OCI-LY1 (cell line): ENCODE measurements around the gene CSNK2A2.

Experiments
- H2AFZ ChIP-seq: fragments of 200-600 bp; sonication (generic), shearing (Covaris generic); 2 replicates; pipeline ENCODE4 v1.6.0; 2014; ENCODE audit warnings: antibody characterized with exemption, mild to moderate bottlenecking, low read length
- H3F3A ChIP-seq: fragments of 200-600 bp; sonication (generic), shearing (Covaris generic); 2 replicates; pipeline ENCODE4 v1.6.0; 2014; ENCODE audit warnings: mild to moderate bottlenecking, antibody characterized with exemption, low read length, moderate library complexity; ENCODE audit not compliant: insufficient read depth
- H3K27ac ChIP-seq: fragments of 200-600 bp; sonication (generic); 2 replicates; pipeline ENCODE4 v1.5.1; 2014; ENCODE audit warnings: low read length, mixed run types, mild to moderate bottlenecking, low read depth; ENCODE audit not compliant: poor library complexity, severe bottlenecking
- H3K27me3 ChIP-seq: fragments of 200-600 bp; sonication (generic); 2 replicates; pipeline ENCODE4 v1.6.0; 2014; ENCODE audit warnings: antibody characterized with exemption, mild to moderate bottlenecking, low read length, moderate library complexity; ENCODE audit not compliant: insufficient read depth
- H3K36me3 ChIP-seq: fragments of 200-600 bp; sonication (generic); 2 replicates; pipeline ENCODE4 v1.6.1; 2014; ENCODE audit warnings: mild to moderate bottlenecking, antibody characterized with exemption, low read length, moderate library complexity, mixed read lengths; ENCODE audit not compliant: insufficient read depth
- H3K4me1 ChIP-seq: fragments of 200-600 bp; sonication (generic); 2 replicates; pipeline ENCODE4 v1.5.1; 2014; ENCODE audit warnings: mild to moderate bottlenecking, low read length, moderate library complexity; ENCODE audit not compliant: insufficient read depth, severe bottlenecking
- H3K4me2 ChIP-seq: fragments of 200-600 bp; sonication (generic), shearing (Covaris generic); 2 replicates; pipeline ENCODE4 v1.6.1; 2014; ENCODE audit warnings: low read length
- H3K4me3 ChIP-seq: fragments of 200-600 bp; sonication (generic); 2 replicates; pipeline ENCODE4 v1.5.1; 2014; ENCODE audit warnings: low read length, low read depth, mild to moderate bottlenecking, mixed read lengths; ENCODE audit not compliant: poor library complexity, severe bottlenecking
- H3K79me2 ChIP-seq: fragments of 200-600 bp; shearing (Covaris generic); 2 replicates; pipeline ENCODE4 v1.6.1; 2016; ENCODE audit warnings: mixed run types, low read length, mixed read lengths; ENCODE audit not compliant: insufficient read depth
- H3K9ac ChIP-seq: fragments of 200-600 bp; sonication (generic), shearing (Covaris generic); 2 replicates; pipeline ENCODE4 v1.6.1; 2014; ENCODE audit warnings: mild to moderate bottlenecking, low read length, mixed read lengths
- H3K9me2 ChIP-seq: fragments of 200-600 bp; sonication (generic), shearing (Covaris generic); 2 replicates; pipeline ENCODE4 v1.6.1; 2014; ENCODE audit warnings: low read depth, mild to moderate bottlenecking, low read length, mixed read lengths
- H3K9me3 ChIP-seq: fragments of 200-600 bp; shearing (Covaris generic); 2 replicates; pipeline ENCODE4 v1.6.1; 2014; ENCODE audit warnings: low read length, mixed read lengths
- H4K20me1 ChIP-seq: fragments of 200-600 bp; sonication (generic), shearing (Covaris generic); 2 replicates; pipeline ENCODE4 v1.6.0; 2016; ENCODE audit warnings: mild to moderate bottlenecking, low read length; ENCODE audit not compliant: insufficient read depth
- EZH2 ChIP-seq: fragments of 200-600 bp; sonication (generic), shearing (Covaris generic); IDR thresholded peaks from 2 replicates; pipeline ENCODE4 v1.8.0; 2017; ENCODE audit warnings: borderline replicate concordance, mixed run types, mild to moderate bottlenecking, antibody characterized with exemption, low read length, moderate library complexity, mixed read lengths
- TF ChIP-seq, protein P1 (sequence below): fragments of 200-600 bp; sonication (generic), shearing (Covaris generic); IDR thresholded peaks from 2 replicates; pipeline ENCODE4 v1.5.1; 2017; ENCODE audit warnings: mild to moderate bottlenecking, antibody characterized with exemption, low read length, moderate library complexity, mixed read lengths

CSNK2A2 gene

GRCh38 chr16:58129097-58129936 is 68.6 kb downstream of the CSNK2A2 start, which contains the start of gene CFAP20:
CFAP20 (minus strand) TSS chr16:58129381; CDS start chr16:58129115, 266 bp downstream.
- no peak for TF ChIP-seq EZH2
- TF ChIP-seq, protein P1, sequence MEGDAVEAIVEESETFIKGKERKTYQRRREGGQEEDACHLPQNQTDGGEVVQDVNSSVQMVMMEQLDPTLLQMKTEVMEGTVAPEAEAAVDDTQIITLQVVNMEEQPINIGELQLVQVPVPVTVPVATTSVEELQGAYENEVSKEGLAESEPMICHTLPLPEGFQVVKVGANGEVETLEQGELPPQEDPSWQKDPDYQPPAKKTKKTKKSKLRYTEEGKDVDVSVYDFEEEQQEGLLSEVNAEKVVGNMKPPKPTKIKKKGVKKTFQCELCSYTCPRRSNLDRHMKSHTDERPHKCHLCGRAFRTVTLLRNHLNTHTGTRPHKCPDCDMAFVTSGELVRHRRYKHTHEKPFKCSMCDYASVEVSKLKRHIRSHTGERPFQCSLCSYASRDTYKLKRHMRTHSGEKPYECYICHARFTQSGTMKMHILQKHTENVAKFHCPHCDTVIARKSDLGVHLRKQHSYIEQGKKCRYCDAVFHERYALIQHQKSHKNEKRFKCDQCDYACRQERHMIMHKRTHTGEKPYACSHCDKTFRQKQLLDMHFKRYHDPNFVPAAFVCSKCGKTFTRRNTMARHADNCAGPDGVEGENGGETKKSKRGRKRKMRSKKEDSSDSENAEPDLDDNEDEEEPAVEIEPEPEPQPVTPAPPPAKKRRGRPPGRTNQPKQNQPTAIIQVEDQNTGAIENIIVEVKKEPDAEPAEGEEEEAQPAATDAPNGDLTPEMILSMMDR, result no peak
- no peak within 1 kb of the TSS for H2AFZ ChIP-seq
- H3K4me2 ChIP-seq, result peak within 1 kb of the TSS; percentile 100
- H3K9me2 ChIP-seq, result no peaks in the 10 kb centered on the region
- no peaks in the 10 kb centered on the region for H3K9me3 ChIP-seq
- H3K36me3 ChIP-seq, result no peaks in the 10 kb centered on the region
- peak within 1 kb of the TSS; percentile 82 for H3K4me3 ChIP-seq
- peak within 1 kb of the TSS; percentile 87 for H3K9ac ChIP-seq
- H3K27ac ChIP-seq, result peak within 1 kb of the TSS; percentile 83
- H3K4me1 ChIP-seq, result peaks cover 31% of the 10 kb centered on the region
- peaks cover 43% of the 10 kb centered on the region for H3K79me2 ChIP-seq
- no peaks in the 10 kb centered on the region for H3F3A ChIP-seq
- no peaks in the 10 kb centered on the region for H4K20me1 ChIP-seq
- H3K27me3 ChIP-seq, result no peaks in the 10 kb centered on the region

DNA sequence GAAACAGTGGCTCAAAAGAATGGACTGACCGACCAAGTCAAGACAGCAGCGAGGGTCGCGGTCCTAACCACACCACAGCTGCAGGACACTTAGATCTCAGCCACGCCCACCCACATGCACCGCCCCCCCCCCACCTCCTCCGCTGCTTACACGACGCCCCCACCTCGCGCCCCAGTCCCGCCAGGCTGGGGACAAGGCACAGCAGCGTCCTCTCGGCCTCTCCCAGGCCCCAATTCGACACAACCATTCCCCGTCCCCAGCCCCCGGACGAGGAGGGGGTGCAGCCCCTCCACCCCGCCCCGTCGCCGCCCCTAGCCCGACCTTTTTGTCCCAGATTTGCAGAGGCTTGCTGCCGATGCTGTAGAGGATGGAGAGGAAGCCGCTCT is 69.2 kb downstream of the CSNK2A2 start:
- H3K79me2 ChIP-seq, result peaks cover 49% of the 10 kb centered on the region
- peak overlapping the region; percentile 83 for H3K27ac ChIP-seq
- no peaks in the 10 kb centered on the region for H3F3A ChIP-seq
- no peaks in the 10 kb centered on the region for H3K9me2 ChIP-seq
- no peaks in the 10 kb centered on the region for H3K9me3 ChIP-seq
- H3K27me3 ChIP-seq, result no peaks in the 10 kb centered on the region
- peak overlapping the region; percentile 100 for H3K4me2 ChIP-seq
- H3K4me1 ChIP-seq, result peaks cover 31% of the 10 kb centered on the region
- H3K9ac ChIP-seq, result peak overlapping the region; percentile 87
- H3K4me3 ChIP-seq, result peak overlapping the region; percentile 82
- H4K20me1 ChIP-seq, result no peaks in the 10 kb centered on the region
- TF ChIP-seq, protein P1, result no peak
- TF ChIP-seq EZH2, result no peak
- no peak overlapping the region for H2AFZ ChIP-seq
- H3K36me3 ChIP-seq, result no peaks in the 10 kb centered on the region

GRCh38 chr16:58128181-58128631 is 69.7 kb downstream of the CSNK2A2 start:
- Histone ChIP-seq H3K9ac (peak overlapping the region; percentile 87), H3K9me2 (no peaks in the 10 kb centered on the region), H3K9me3 (no peaks in the 10 kb centered on the region), H3K27me3 (no peaks in the 10 kb centered on the region), H3K27ac (no peak overlapping the region), H3K4me1 (peaks cover 31% of the 10 kb centered on the region), H3F3A (no peaks in the 10 kb centered on the region), H3K4me3 (peak overlapping the region; percentile 82), H4K20me1 (no peaks in the 10 kb centered on the region), H3K79me2 (peaks cover 51% of the 10 kb centered on the region), H2AFZ (no peak overlapping the region), H3K4me2 (peak overlapping the region; percentile 100), H3K36me3 (no peaks in the 10 kb centered on the region)
- TF ChIP-seq EZH2, result no peak
- TF ChIP-seq, protein P1, result no peak
